GM12891 (cell line): ENCODE measurements around the gene GALNT9.

Experiments used
- DNase-seq: peaks from one replicate; pipeline ENCODE4 v3.0.0; 2011; ENCODE audit warnings: low spot score; ENCODE audit not compliant: insufficient read length
- FAIRE-seq: peaks from 2 replicates; lab custom pipeline; 2011; peaks lifted over from hg19 to GRCh38; lab: Jason Lieb, UNC
- PAX5 ChIP-seq: IDR thresholded peaks from 2 replicates; pipeline ENCODE4 v1.6.1; 2011; ENCODE audit warnings: low read length, moderate library complexity, mild to moderate bottlenecking; ENCODE audit not compliant: insufficient read depth, severe bottlenecking
- POLR2A ChIP-seq: IDR thresholded peaks from 2 replicates; pipeline ENCODE4 v1.6.1; 2011; ENCODE audit warnings: low read depth, low read length, control low read depth
- POLR2AphosphoS5 ChIP-seq: IDR thresholded peaks from 2 replicates; pipeline ENCODE4 v1.6.1; 2011; ENCODE audit warnings: low read depth, low read length, control low read depth
- POU2F2 ChIP-seq: IDR thresholded peaks from 2 replicates; pipeline ENCODE4 v1.6.1; 2011; ENCODE audit warnings: low read depth, mild to moderate bottlenecking, control low read depth, low read length, moderate library complexity
- SPI1 ChIP-seq: IDR thresholded peaks from 2 replicates; pipeline ENCODE4 v1.6.1; 2011; ENCODE audit warnings: low read depth, low read length, control low read depth
- TAF1 ChIP-seq: IDR thresholded peaks from 2 replicates; pipeline ENCODE4 v1.6.1; 2011; ENCODE audit warnings: low read depth, low read length, control low read depth

Gene GALNT9

DNA sequence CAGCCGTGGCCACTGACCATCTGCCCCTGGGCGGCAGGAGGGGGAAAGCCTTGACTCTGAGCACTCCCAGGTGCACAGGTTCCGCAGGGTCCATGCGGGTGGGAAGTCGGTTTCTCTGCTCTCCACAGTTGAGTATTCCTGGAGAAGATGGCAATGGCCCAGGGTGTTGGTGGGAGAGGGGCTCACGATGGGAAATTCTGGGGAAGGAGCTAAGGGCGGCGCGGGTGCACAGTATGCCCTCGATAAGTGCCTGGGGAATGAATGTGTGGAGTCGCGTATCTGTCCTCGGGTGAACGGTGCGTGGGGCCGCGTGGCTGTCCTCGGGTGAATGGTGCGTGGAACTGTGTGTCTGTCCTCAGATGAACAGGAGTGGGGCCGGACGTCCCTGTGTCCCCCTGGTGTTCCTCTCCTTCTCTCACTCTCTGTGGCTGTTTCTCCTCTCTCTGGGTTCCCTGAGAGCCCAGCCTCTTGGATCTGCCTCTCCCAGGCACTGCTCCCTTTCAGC, 147.1 kb downstream of the GALNT9 start:
- no peak for TF ChIP-seq SPI1
- TF ChIP-seq PAX5, result no peak
- TF ChIP-seq POLR2A, result no peak
- no peak for TF ChIP-seq POU2F2
- no peak for TF ChIP-seq TAF1
- TF ChIP-seq POLR2AphosphoS5, result no peak
- no peak for DNase-seq
- no peak for FAIRE-seq

GRCh38 chr12:132181570-132182200, 147.7 kb downstream of the GALNT9 start:
- DNase-seq (no peak), FAIRE-seq (no peak)
- TF ChIP-seq SPI1 (no peak), POLR2AphosphoS5 (no peak), PAX5 (no peak), POU2F2 (no peak), TAF1 (no peak), POLR2A (no peak)

- DNase-seq (no peak), FAIRE-seq (no peak)
- TF ChIP-seq POLR2A, result no peak
- TF ChIP-seq SPI1, result no peak
- TF ChIP-seq PAX5, result no peak
- no peak for TF ChIP-seq POU2F2
- TF ChIP-seq POLR2AphosphoS5, result no peak
- no peak for TF ChIP-seq TAF1
These were observed 148.5 kb downstream of the GALNT9 start for GRCh38 chr12:132180648-132181546.

- no peak for DNase-seq
- FAIRE-seq, result peak; percentile 33
- no peak for TF ChIP-seq TAF1
- TF ChIP-seq POU2F2, result no peak
- TF ChIP-seq POLR2AphosphoS5, result no peak
- TF ChIP-seq PAX5, result no peak
- TF ChIP-seq POLR2A, result no peak
- TF ChIP-seq SPI1, result no peak
These were observed 149.7 kb downstream of the GALNT9 start for GRCh38 chr12:132179431-132180362.

DNA sequence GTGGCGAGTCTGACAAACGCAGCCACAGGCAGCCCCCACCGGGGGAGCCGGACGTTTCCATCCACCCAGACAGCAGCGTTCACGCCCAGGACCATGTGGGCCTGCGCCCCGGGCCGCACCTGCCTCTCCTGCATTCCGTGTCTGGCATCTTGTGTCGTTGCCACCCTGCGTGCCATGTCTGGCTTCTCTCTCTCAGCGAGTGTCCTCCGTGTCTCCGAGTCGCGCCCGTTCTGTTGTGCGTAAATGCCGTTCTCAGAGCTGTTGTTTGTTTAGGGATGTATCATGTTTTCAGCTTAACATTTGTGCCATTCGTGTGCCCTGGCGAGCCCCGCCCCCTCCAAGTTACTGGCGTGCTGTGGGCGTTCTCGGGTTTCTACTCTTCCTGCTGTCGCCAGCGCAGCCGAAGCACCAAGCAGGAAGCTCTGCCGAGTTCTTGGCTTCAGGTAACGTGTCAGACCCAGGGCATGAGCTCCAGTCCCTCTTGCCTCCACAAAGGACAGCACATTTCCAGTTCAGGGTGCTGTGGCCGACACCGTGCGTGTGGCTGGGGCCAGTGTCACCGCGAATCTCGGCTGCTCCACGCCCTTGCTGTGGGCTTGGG, 150.5 kb downstream of the GALNT9 start:
- FAIRE-seq, result no peak
- DNase-seq, result no peak
- TF ChIP-seq TAF1 (no peak), PAX5 (no peak), POLR2AphosphoS5 (no peak), SPI1 (no peak), POLR2A (no peak), POU2F2 (no peak)

DNA sequence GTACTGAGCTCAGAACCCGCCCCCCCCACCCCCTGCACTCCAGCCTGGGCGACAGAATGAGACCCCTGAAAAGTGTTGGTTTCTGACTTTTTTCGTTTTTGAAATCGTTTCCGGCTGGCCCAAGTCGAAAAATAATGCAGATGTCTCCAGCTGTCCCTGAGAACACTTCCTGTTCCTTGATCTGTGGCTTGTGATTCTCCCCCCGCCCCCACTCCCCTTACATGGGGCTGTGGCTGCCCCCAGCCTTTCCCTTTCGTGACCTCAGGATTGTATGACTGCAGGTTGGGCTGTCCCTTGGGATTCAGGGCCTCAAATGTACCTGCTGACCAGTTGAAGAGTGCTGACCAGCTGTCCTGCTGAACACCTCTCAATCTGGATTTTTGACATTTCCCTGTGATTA, 151.1 kb downstream of the GALNT9 start:
- TF ChIP-seq SPI1, result no peak; the same call in 1 of the 2 replicates
- FAIRE-seq (peak; percentile 72), DNase-seq (no peak)

GRCh38 chr12:132176920-132177551, 152.4 kb downstream of the GALNT9 start:
- TF ChIP-seq TAF1, result no peak
- no peak for TF ChIP-seq POLR2A
- no peak for TF ChIP-seq POLR2AphosphoS5
- TF ChIP-seq SPI1, result no peak
- TF ChIP-seq PAX5, result no peak
- TF ChIP-seq POU2F2, result no peak
- no peak for FAIRE-seq
- DNase-seq, result no peak

DNA sequence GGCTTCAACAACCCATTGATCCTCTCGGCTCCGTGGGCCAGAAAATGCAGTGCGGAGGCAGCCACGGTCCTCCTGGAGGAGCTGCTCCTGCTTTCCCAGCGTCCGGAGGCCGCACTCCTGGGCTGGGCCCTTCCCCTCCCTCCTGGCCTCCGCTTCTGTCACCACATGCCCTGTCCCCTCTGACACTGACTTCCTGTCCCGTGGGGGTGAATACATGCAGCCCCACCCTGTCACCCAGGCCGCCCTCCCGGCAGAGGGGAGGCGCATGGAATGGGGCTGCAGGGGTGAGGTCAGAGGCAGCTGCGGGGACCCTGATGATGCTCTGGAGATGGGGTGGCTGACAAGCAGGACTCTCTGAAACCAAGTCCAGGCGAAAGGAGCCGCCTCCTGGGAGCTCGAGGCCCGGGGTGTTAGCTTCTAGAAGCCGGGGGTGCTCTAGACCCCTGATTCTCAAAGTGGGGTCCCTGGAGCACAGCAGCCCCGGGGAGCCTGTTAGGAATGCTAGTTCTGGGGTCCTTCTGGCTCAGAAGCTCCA, 152.9 kb downstream of the GALNT9 start:
- no peak for TF ChIP-seq PAX5
- no peak for TF ChIP-seq POLR2AphosphoS5
- no peak for TF ChIP-seq SPI1
- TF ChIP-seq POLR2A, result no peak
- TF ChIP-seq TAF1, result no peak
- no peak for TF ChIP-seq POU2F2
- DNase-seq, result no peak
- no peak for FAIRE-seq
